GM21367 (cell line): ENCODE results near the gene CCDC184.
"Not testable (repeated sequence)": the region's sequence is repeated elsewhere in the genome, so short reads cannot be mapped to it uniquely, and the experiment has no call there.

ENCODE experiments used
- ATAC-seq: cut with Tn5 transposase; IDR thresholded peaks from one replicate; pipeline ENCODE4 v1.9.1; 2021; ENCODE audit not compliant: unreplicated experiment

Gene CCDC184

GRCh38 chr12:48201516-48201915 lies 18.1 kb downstream of the CCDC184 start:
- ATAC-seq: no peak

GRCh38 chr12:48202766-48203165 lies 19.3 kb downstream of the CCDC184 start:
- no peak for ATAC-seq

GRCh38 chr12:48203192-48203591 lies 19.7 kb downstream of the CCDC184 start, which contains the start of gene OR10AD1:
OR10AD1 (minus strand) TSS chr12:48203292; CDS start chr12:48203292, 0 bp downstream.
- ATAC-seq: no peak

DNA sequence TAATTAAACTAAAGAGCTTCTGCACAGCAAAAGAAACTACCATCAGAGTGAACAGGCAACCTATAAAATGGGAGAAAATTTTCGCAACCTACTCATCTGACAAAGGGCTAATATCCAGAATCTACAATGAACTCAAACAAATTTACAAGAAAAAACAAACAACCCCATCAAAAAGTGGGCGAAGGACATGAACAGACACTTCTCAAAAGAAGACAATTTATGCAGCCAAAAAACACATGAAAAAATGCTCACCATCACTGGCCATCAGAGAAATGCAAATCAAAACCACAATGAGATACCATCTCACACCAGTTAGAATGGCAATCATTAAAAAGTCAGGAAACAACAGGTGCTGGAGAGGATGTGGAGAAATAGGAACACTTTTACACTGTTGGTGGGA lies 26.1 kb downstream of the CCDC184 start:
- not testable (repeated sequence) for ATAC-seq

- no peak for ATAC-seq
Observed at GRCh38 chr12:48216785-48217184, 33.3 kb downstream of the CCDC184 start.

DNA sequence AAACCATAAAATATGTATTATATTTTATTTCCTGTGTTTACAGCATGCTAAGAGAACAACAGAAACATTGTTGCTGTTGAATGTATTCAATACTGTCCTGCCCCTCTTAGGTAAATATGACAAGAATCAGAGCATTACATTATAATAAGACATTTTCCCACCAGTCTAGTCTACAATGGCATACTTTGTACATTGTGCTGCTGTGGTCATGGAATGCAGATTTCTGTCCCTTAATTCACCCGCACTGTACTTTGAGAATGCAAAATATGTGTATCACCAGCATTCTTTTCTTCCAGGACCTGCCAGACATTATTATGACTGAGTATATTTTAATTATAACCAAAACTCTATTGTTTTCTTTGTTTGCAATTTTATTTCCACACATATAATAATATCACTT lies 36.2 kb downstream of the CCDC184 start:
- ATAC-seq: no peak

- ATAC-seq: no peak
Observed at GRCh38 chr12:48220701-48221100, 37.3 kb downstream of the CCDC184 start.

DNA sequence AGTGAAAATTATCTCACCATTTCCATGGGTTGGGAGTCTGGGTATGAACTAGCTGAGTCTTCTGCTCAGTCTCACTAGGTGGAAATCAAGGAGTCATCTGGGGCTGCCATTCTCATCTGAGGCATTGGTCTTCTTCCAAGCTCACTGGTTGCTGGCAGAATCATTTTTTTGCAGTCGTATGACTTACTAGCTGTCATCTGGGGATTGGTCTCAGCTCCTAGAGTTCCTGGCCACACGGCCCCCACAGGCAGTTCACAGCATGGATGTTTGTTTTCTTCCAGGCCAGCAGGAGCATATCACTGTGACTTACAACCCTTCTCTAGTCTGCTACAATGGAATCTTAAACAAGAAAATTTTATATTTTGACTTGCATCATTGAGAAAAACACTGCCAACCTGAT lies 38.2 kb downstream of the CCDC184 start:
- ATAC-seq: no peak

- ATAC-seq: not testable (repeated sequence)
Observed at GRCh38 chr12:48224533-48224932, 41.1 kb downstream of the CCDC184 start.

DNA sequence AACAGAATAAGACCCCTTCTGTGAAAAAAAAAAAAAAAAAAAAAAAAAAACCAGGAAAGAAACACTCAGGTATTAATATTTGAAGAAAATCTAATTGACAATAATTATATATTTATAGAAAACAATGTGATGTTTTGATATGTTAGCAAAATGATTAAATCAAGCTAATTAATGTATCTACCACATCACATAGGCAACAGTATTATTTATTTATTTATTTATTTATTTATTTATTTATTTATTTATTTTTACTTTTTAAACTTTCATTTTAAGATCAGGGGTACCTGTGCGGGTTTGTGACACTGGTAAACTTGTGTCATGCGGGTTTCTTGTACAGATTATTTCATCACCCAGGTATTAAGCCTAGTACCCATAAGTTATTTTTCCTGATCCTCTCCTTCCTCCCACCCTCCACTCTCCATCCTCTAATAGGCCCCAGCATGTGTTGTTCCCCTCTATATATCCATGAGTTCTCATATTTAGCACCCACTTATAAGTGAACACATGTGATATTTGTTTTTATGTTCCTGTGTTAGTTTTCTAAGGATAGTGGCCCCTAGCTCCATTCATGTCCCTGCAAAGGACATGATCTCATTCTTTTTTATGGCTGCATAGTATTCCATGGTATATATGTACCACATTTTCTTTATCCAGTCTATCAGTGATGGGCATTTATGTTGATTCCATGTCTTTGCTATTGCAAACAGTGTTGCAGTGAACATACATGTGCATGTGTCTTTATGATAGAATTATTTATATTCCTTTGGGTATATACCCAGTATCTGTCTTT lies 47.9 kb downstream of the CCDC184 start:
- ATAC-seq: not testable (repeated sequence)
